Liver (tissue), 9 donors: ENCODE results near the gene RAPGEF1. TPM values are rescaled to one million over a fixed set of nuclear protein-coding genes. Genes with fewer than 3 reads are reported as not detected.

ENCODE experiments used
- DNase-seq: peaks from one replicate; pipeline ENCODE4 v3.0.0-alpha.2; 2017; ENCODE audit warnings: low spot score
- H3K27ac ChIP-seq, 2 donors: one replicate each; pipeline ENCODE4 v1.7.0; 2013; ENCODE audit warnings: inconsistent platforms in 2 of 2, low read length in 2 of 2, control low read depth in 1 of 2, low read depth in 1 of 2, mild to moderate bottlenecking in 1 of 2
- H3K27me3 ChIP-seq, 4 donors: one replicate each; pipeline versions ENCODE4 v1.6.1 to v1.7.0; 2013; ENCODE audit warnings: low read length in 3 of 4, inconsistent platforms in 1 of 4, mild to moderate bottlenecking in 1 of 4, moderate library complexity in 1 of 4; ENCODE audit not compliant: control insufficient read depth in 4 of 4, insufficient read depth in 4 of 4
- H3K36me3 ChIP-seq, 4 donors: one replicate each; pipeline versions ENCODE4 v1.6.1 to v1.7.0; 2013; ENCODE audit warnings: low read length in 3 of 4, mild to moderate bottlenecking in 3 of 4, low read depth in 1 of 4, moderate library complexity in 1 of 4; ENCODE audit not compliant: control insufficient read depth in 4 of 4, insufficient read depth in 3 of 4
- H3K4me1 ChIP-seq, 4 donors: one replicate each; pipeline versions ENCODE4 v1.6.1 to v1.7.0; 2013; ENCODE audit warnings: low read length in 3 of 4, mild to moderate bottlenecking in 3 of 4, moderate library complexity in 1 of 4; ENCODE audit not compliant: control insufficient read depth in 4 of 4, insufficient read depth in 4 of 4
- H3K4me3 ChIP-seq, 3 donors: one replicate each; pipeline versions ENCODE4 v1.6.1 to v1.7.0; 2013; ENCODE audit warnings: low read length in 3 of 3, control low read depth in 1 of 3, low read depth in 1 of 3, mild to moderate bottlenecking in 1 of 3
- H3K9ac ChIP-seq, 2 donors: one replicate each; pipeline ENCODE4 v1.7.0; 2013; ENCODE audit warnings: low read length in 2 of 2, mild to moderate bottlenecking in 2 of 2, moderate library complexity in 2 of 2, control low read depth in 1 of 2, low read depth in 1 of 2
- H3K9me3 ChIP-seq, 4 donors: one replicate each; pipeline versions ENCODE4 v1.6.1 to v1.7.0; 2013; ENCODE audit warnings: low read length in 3 of 4; ENCODE audit not compliant: control insufficient read depth in 4 of 4
- EGR1 ChIP-seq, 2 donors: IDR thresholded peaks; 2 replicates each; pipeline ENCODE4 v1.6.1; 2016 to 2018; ENCODE audit warnings: antibody characterized with exemption in 2 of 2, low read depth in 2 of 2
- FOXA1 ChIP-seq: IDR thresholded peaks from 2 replicates; pipeline ENCODE4 v1.6.1; 2016; ENCODE audit warnings: antibody characterized with exemption
- FOXA2 ChIP-seq: IDR thresholded peaks from 2 replicates; pipeline ENCODE4 v1.6.1; 2016; ENCODE audit warnings: antibody characterized with exemption
- GABPA ChIP-seq, 2 donors: IDR thresholded peaks in 1 of 2; conservative IDR thresholded peaks in 1 of 2; 2 replicates each; pipeline ENCODE4 v1.6.1; 2016; ENCODE audit warnings: antibody characterized with exemption in 2 of 2, mild to moderate bottlenecking in 1 of 2, moderate library complexity in 1 of 2
- HNF4A ChIP-seq, 2 donors: conservative IDR thresholded peaks; 2 replicates each; pipeline ENCODE4 v1.6.1; 2016; ENCODE audit warnings: antibody characterized with exemption in 2 of 2, mild to moderate bottlenecking in 2 of 2
- HNF4G ChIP-seq: IDR thresholded peaks from 2 replicates; pipeline ENCODE4 v1.6.1; 2016; ENCODE audit warnings: antibody characterized with exemption
- JUND ChIP-seq, 2 donors: IDR thresholded peaks; 2 replicates each; pipeline ENCODE4 v1.6.1; 2016; ENCODE audit warnings: antibody characterized with exemption in 2 of 2
- NR2F2 ChIP-seq: IDR thresholded peaks from 2 replicates; pipeline ENCODE4 v1.6.1; 2016; ENCODE audit warnings: antibody characterized with exemption
- RAD21 ChIP-seq, 2 donors: IDR thresholded peaks; 2 replicates each; pipeline ENCODE4 v1.6.1; 2016; ENCODE audit warnings: antibody characterized with exemption in 2 of 2, mild to moderate bottlenecking in 2 of 2
- RXRA ChIP-seq, 2 donors: IDR thresholded peaks; 2 replicates each; pipeline ENCODE4 v1.6.1; 2017 to 2018; ENCODE audit warnings: antibody characterized with exemption in 2 of 2, mild to moderate bottlenecking in 1 of 2
- SP1 ChIP-seq: IDR thresholded peaks from 2 replicates; pipeline ENCODE4 v1.6.1; 2018; ENCODE audit warnings: antibody characterized with exemption, mild to moderate bottlenecking
- TAF1 ChIP-seq: conservative IDR thresholded peaks from 2 replicates; pipeline ENCODE4 v1.6.1; 2016; ENCODE audit warnings: antibody characterized with exemption, mild to moderate bottlenecking
- YY1 ChIP-seq: IDR thresholded peaks from 2 replicates; pipeline ENCODE4 v1.6.1; 2016; ENCODE audit warnings: antibody characterized with exemption, mild to moderate bottlenecking
- WGBS: extraction: QIAGEN DNeasy Blood & Tissue Kit; methylation state at CpG from one replicate; pipeline ENCODE4 v1.1.7; 2013; 5-methylcytosine and 5-hydroxymethylcytosine counted together
- polyA plus RNA-seq, 2 donors: library from polyadenylated mRNA; stranded (reverse) in 1 of 2; unstranded in 1 of 2; fragments of 200-250 nt in 1 of 2; fragments of >200 nt in 1 of 2; fragmentation: Nextera tagmentation in 1 of 2; extraction: Ambion mirVana in 1 of 2; gene quantifications; one replicate each; pipeline versions ENCODE4 v1.2.1 to v1.2.3, GENCODE V29; 2013 to 2015
- total RNA-seq, 2 donors: library from RNA; depleted of rRNA; stranded (reverse); fragments of >200 nt; gene quantifications; one replicate each; pipeline ENCODE4 v1.2.3, GENCODE V29; 2014
- TF ChIP-seq, protein P1 (sequence below): IDR thresholded peaks from 2 replicates; pipeline ENCODE4 v1.6.1; 2016; ENCODE audit warnings: antibody characterized with exemption
- TF ChIP-seq, protein P2 (sequence below): fragments of 150-350 bp; IDR thresholded peaks from 2 replicates; pipeline ENCODE4 v1.5.1; 2017; ENCODE audit warnings: improper control_type of control experiment, low read depth, low read length; ENCODE audit not compliant: missing input control
- TF ChIP-seq, protein P3 (sequence below): IDR thresholded peaks from 2 replicates; pipeline ENCODE4 v1.6.1; 2016; ENCODE audit warnings: antibody characterized with exemption, mild to moderate bottlenecking
- TF ChIP-seq, protein P4 (sequence below): IDR thresholded peaks from 2 replicates; pipeline ENCODE4 v1.6.1; 2016; ENCODE audit warnings: antibody characterized with exemption
- TF ChIP-seq, protein P5 (sequence below): IDR thresholded peaks from 2 replicates; pipeline ENCODE4 v1.6.1; 2016; ENCODE audit warnings: antibody characterized with exemption
- donor health status: healthy.
- donor health status: healthy.
- donor health status: healthy.
- donor health status: healthy.
- donor health status: healthy.

Gene RAPGEF1
- total and polyA plus RNA-seq, 4 donors, result 5.6 to 19.7 (median 16.8) TPM

DNA sequence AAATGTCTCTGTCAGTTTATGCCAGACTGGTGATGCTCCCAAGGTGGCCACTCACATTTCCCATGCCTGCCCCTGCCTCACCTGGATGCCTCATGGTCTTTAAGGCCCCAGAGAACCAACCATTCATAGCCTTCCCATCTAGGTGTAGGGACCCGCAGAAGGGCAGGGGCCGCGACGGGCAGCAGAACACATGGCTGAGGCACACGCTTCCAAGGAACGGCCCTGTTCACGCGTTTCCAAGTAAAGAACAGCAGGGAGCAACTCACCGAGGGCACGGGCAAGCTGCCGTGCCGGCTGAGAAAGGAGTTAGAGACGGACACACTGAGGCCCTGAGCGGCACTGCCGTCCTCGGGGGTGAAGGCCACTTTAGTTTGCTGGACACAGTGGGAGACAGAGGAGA lies 121.1 kb downstream of the RAPGEF1 start:
- no peak overlapping the region for H3K9ac ChIP-seq
- no peaks in the 10 kb centered on the region for H3K4me1 ChIP-seq
- TF ChIP-seq GABPA (IDR thresholded peaks at IDR 0.05 in 1 of 2, conservative IDR thresholded peaks at IDR 0.05 in 1 of 2) (no peak), JUND (IDR thresholded peaks at IDR 0.05) (no peak), SP1 (no peak), HNF4G (no peak), NR2F2 (no peak), HNF4A (conservative IDR thresholded peaks at IDR 0.05) (no peak), RXRA (IDR thresholded peaks at IDR 0.05) (no peak), EGR1 (IDR thresholded peaks at IDR 0.05; ENCODE audit: low read depth in 2 of 2) (no peak), FOXA2 (no peak), YY1 (no peak), FOXA1 (no peak), RAD21 (IDR thresholded peaks at IDR 0.05) (no peak), TAF1 (no peak)
- TF ChIP-seq, protein P1, sequence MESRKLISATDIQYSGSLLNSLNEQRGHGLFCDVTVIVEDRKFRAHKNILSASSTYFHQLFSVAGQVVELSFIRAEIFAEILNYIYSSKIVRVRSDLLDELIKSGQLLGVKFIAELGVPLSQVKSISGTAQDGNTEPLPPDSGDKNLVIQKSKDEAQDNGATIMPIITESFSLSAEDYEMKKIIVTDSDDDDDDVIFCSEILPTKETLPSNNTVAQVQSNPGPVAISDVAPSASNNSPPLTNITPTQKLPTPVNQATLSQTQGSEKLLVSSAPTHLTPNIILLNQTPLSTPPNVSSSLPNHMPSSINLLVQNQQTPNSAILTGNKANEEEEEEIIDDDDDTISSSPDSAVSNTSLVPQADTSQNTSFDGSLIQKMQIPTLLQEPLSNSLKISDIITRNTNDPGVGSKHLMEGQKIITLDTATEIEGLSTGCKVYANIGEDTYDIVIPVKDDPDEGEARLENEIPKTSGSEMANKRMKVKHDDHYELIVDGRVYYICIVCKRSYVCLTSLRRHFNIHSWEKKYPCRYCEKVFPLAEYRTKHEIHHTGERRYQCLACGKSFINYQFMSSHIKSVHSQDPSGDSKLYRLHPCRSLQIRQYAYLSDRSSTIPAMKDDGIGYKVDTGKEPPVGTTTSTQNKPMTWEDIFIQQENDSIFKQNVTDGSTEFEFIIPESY, result no peak
- TF ChIP-seq, protein P2, sequence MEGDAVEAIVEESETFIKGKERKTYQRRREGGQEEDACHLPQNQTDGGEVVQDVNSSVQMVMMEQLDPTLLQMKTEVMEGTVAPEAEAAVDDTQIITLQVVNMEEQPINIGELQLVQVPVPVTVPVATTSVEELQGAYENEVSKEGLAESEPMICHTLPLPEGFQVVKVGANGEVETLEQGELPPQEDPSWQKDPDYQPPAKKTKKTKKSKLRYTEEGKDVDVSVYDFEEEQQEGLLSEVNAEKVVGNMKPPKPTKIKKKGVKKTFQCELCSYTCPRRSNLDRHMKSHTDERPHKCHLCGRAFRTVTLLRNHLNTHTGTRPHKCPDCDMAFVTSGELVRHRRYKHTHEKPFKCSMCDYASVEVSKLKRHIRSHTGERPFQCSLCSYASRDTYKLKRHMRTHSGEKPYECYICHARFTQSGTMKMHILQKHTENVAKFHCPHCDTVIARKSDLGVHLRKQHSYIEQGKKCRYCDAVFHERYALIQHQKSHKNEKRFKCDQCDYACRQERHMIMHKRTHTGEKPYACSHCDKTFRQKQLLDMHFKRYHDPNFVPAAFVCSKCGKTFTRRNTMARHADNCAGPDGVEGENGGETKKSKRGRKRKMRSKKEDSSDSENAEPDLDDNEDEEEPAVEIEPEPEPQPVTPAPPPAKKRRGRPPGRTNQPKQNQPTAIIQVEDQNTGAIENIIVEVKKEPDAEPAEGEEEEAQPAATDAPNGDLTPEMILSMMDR, result no peak
- TF ChIP-seq, protein P3, sequence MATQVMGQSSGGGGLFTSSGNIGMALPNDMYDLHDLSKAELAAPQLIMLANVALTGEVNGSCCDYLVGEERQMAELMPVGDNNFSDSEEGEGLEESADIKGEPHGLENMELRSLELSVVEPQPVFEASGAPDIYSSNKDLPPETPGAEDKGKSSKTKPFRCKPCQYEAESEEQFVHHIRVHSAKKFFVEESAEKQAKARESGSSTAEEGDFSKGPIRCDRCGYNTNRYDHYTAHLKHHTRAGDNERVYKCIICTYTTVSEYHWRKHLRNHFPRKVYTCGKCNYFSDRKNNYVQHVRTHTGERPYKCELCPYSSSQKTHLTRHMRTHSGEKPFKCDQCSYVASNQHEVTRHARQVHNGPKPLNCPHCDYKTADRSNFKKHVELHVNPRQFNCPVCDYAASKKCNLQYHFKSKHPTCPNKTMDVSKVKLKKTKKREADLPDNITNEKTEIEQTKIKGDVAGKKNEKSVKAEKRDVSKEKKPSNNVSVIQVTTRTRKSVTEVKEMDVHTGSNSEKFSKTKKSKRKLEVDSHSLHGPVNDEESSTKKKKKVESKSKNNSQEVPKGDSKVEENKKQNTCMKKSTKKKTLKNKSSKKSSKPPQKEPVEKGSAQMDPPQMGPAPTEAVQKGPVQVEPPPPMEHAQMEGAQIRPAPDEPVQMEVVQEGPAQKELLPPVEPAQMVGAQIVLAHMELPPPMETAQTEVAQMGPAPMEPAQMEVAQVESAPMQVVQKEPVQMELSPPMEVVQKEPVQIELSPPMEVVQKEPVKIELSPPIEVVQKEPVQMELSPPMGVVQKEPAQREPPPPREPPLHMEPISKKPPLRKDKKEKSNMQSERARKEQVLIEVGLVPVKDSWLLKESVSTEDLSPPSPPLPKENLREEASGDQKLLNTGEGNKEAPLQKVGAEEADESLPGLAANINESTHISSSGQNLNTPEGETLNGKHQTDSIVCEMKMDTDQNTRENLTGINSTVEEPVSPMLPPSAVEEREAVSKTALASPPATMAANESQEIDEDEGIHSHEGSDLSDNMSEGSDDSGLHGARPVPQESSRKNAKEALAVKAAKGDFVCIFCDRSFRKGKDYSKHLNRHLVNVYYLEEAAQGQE, result no peak
- TF ChIP-seq, protein P4, sequence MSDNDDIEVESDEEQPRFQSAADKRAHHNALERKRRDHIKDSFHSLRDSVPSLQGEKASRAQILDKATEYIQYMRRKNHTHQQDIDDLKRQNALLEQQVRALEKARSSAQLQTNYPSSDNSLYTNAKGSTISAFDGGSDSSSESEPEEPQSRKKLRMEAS, result no peak
- TF ChIP-seq, protein P5, sequence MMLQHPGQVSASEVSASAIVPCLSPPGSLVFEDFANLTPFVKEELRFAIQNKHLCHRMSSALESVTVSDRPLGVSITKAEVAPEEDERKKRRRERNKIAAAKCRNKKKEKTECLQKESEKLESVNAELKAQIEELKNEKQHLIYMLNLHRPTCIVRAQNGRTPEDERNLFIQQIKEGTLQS, result no peak
- 98% methylated on average over 16 of the region's 16 CpGs for WGBS
- no peak overlapping the region for H3K4me3 ChIP-seq
- no peak for DNase-seq
- H3K36me3 ChIP-seq, result peaks cover 5 to 37% (median 14%) of the 10 kb centered on the region in 4 donors
- H3K27me3 ChIP-seq, result no peaks in the 10 kb centered on the region
- no peak overlapping the region for H3K27ac ChIP-seq
- no peaks in the 10 kb centered on the region for H3K9me3 ChIP-seq
